Peyer's patch (tissue), 4 donors: ENCODE measurements around the gene SUGCT.

Experiments
- POLR2A ChIP-seq, 2 donors: fragments of 450-650 bp; IDR thresholded peaks; one replicate each; pipeline ENCODE4 v1.5.1; 2017; ENCODE audit warnings: antibody characterized with exemption in 2 of 2, mild to moderate bottlenecking in 2 of 2, moderate library complexity in 2 of 2
- TF ChIP-seq, protein P1 (sequence below), 6 experiments: fragments of 450-650 bp in 4 of 6; fragments of 200-600 bp in 2 of 6; sonication (generic) in 1 of 6; IDR thresholded peaks; one replicate each; pipeline ENCODE4 v1.5.1; 2017 to 2019; ENCODE audit warnings: antibody characterized with exemption in 6 of 6, mild to moderate bottlenecking in 3 of 6, moderate library complexity in 1 of 6

DNA sequence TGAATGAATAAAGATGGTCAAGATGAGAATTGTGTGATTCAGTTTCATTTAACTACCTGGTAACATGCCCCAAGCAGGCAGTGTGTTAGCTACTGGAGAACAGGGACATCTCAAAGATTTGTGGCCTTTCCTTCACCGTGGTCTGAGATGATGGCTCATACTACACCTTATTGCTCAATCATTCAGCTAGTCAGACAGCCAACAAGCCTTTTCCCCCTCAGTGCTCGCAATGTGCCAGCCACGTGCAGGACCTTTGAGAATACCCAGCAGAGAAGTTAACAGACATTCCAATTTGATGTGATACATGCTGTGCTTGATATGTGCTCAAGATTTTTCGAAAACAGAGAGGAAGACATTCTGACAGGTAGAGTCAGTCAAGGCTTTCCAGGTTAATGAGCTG, 562.8 kb downstream of the SUGCT start:
- TF ChIP-seq, protein P1, sequence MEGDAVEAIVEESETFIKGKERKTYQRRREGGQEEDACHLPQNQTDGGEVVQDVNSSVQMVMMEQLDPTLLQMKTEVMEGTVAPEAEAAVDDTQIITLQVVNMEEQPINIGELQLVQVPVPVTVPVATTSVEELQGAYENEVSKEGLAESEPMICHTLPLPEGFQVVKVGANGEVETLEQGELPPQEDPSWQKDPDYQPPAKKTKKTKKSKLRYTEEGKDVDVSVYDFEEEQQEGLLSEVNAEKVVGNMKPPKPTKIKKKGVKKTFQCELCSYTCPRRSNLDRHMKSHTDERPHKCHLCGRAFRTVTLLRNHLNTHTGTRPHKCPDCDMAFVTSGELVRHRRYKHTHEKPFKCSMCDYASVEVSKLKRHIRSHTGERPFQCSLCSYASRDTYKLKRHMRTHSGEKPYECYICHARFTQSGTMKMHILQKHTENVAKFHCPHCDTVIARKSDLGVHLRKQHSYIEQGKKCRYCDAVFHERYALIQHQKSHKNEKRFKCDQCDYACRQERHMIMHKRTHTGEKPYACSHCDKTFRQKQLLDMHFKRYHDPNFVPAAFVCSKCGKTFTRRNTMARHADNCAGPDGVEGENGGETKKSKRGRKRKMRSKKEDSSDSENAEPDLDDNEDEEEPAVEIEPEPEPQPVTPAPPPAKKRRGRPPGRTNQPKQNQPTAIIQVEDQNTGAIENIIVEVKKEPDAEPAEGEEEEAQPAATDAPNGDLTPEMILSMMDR (IDR thresholded peaks at IDR 0.05), result no peak
- no peak for TF ChIP-seq POLR2A (IDR thresholded peaks at IDR 0.05)
